OCI-LY7 (cell line): ENCODE results near the gene PPP1R12C.

ENCODE experiments used
- EZH2phosphoT487 ChIP-seq: fragments of 200-600 bp; sonication (generic); IDR thresholded peaks from 2 replicates; pipeline ENCODE4 v1.6.1; 2018; ENCODE audit warnings: low read depth, borderline replicate concordance, mild to moderate bottlenecking, mixed run types, antibody characterized with exemption, low read length, moderate library complexity, mixed read lengths
- TF ChIP-seq, protein P1 (sequence below): fragments of 200-600 bp; sonication (generic); conservative IDR thresholded peaks from 2 replicates; pipeline ENCODE4 v1.5.1; 2014; ENCODE audit warnings: mild to moderate bottlenecking, antibody characterized with exemption, low read length, moderate library complexity, mixed read lengths

GRCh38 chr19:55042344-55042678 lies 75.1 kb downstream of the PPP1R12C start:
- TF ChIP-seq, protein P1, sequence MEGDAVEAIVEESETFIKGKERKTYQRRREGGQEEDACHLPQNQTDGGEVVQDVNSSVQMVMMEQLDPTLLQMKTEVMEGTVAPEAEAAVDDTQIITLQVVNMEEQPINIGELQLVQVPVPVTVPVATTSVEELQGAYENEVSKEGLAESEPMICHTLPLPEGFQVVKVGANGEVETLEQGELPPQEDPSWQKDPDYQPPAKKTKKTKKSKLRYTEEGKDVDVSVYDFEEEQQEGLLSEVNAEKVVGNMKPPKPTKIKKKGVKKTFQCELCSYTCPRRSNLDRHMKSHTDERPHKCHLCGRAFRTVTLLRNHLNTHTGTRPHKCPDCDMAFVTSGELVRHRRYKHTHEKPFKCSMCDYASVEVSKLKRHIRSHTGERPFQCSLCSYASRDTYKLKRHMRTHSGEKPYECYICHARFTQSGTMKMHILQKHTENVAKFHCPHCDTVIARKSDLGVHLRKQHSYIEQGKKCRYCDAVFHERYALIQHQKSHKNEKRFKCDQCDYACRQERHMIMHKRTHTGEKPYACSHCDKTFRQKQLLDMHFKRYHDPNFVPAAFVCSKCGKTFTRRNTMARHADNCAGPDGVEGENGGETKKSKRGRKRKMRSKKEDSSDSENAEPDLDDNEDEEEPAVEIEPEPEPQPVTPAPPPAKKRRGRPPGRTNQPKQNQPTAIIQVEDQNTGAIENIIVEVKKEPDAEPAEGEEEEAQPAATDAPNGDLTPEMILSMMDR = no peak
- TF ChIP-seq EZH2phosphoT487 = no peak
